Measurements from ENCODE around the gene SCGB1A1. TPM values are rescaled to one million over a fixed set of nuclear protein-coding genes. Genes with fewer than 3 reads are reported as not detected.

Gene SCGB1A1
- total RNA-seq, 1 experiment from 2014 or later: not detected

- intact Hi-C loops (cut with micrococcal nuclease; ENCODE audit: unreplicated experiment): no loop called here
- POLR2A ChIA-PET: no interaction called here
These were observed 1.1 kb downstream of the SCGB1A1 start for GRCh38 chr11:62419943-62420342.

GRCh38 chr11:62420882-62421281 lies 2.0 kb downstream of the SCGB1A1 start:
- no peak for TF ChIP-seq CTCF (IDR thresholded peaks at IDR 0.05; ENCODE audit: insufficient read depth in 1 of 2, low read depth in 1 of 2, low read length in 1 of 2, severe bottlenecking in 1 of 2, unreplicated experiment in 1 of 2)
- H3K4me3 ChIP-seq (ENCODE audit: low read depth, low read length): no peak overlapping the region

More at GRCh38 chr11:62419943-62420342, 1.1 kb downstream of the SCGB1A1 start:
- H3K36me3 Mint-ChIP-seq (ENCODE audit: insufficient read depth, unreplicated experiment): peaks cover 11% of the 10 kb centered on the region
- H3K9me3 ChIP-seq: no peaks in the 10 kb centered on the region
- no peak overlapping the region for H3K4me3 Mint-ChIP-seq (ENCODE audit: unreplicated experiment)
- H3K27ac Mint-ChIP-seq (ENCODE audit: unreplicated experiment): no peak overlapping the region
- H3K27me3 ChIP-seq (replicated peaks; ENCODE audit: control insufficient read depth, insufficient read depth, low read length): no peaks in the 10 kb centered on the region
- peaks cover 29% of the 10 kb centered on the region for H3K4me1 ChIP-seq
- BruUV-seq (replicated peaks): no TSS peak
- no peak overlapping the region for H3K4me3 ChIP-seq (ENCODE audit: low read depth, low read length)
- TF ChIP-seq CTCF (IDR thresholded peaks at IDR 0.05; ENCODE audit: insufficient read depth in 1 of 2, low read depth in 1 of 2, low read length in 1 of 2, severe bottlenecking in 1 of 2, unreplicated experiment in 1 of 2): no peak
- CTCF ChIA-PET: no interaction called here
- no peak for DNase-seq
- no peaks in the 10 kb centered on the region for H3K27me3 Mint-ChIP-seq (ENCODE audit: insufficient read depth, unreplicated experiment)
- H3K9me3 Mint-ChIP-seq (ENCODE audit: unreplicated experiment): peaks cover 8% of the 10 kb centered on the region
- H3K4me1 Mint-ChIP-seq (ENCODE audit: low read depth, unreplicated experiment): peaks cover 33% of the 10 kb centered on the region
- H3K36me3 ChIP-seq (ENCODE audit: control insufficient read depth, insufficient read depth, low read length): no peaks in the 10 kb centered on the region

GRCh38 chr11:62421996-62422395 lies 3.2 kb downstream of the SCGB1A1 start:
- CTCF ChIA-PET: interaction anchor here (0.7 to 3.4 kb wide), 5 partner anchors 28 to 139 kb away, joined by 3 to 32 read pairs (median 4); no protein-coding TSS in a partner anchor
- no peaks in the 10 kb centered on the region for H3K27me3 Mint-ChIP-seq (ENCODE audit: insufficient read depth, unreplicated experiment)
- no TSS peak for BruUV-seq (replicated peaks)
- peaks cover 38% of the 10 kb centered on the region for H3K4me1 Mint-ChIP-seq (ENCODE audit: low read depth, unreplicated experiment)
- TF ChIP-seq CTCF (IDR thresholded peaks at IDR 0.05; ENCODE audit: insufficient read depth in 1 of 2, low read depth in 1 of 2, low read length in 1 of 2, severe bottlenecking in 1 of 2, unreplicated experiment in 1 of 2): no peak
- H3K36me3 Mint-ChIP-seq (ENCODE audit: insufficient read depth, unreplicated experiment): peaks cover 21% of the 10 kb centered on the region
- intact Hi-C loops (cut with micrococcal nuclease; ENCODE audit: unreplicated experiment): no loop called here
- no peak overlapping the region for H3K4me3 Mint-ChIP-seq (ENCODE audit: unreplicated experiment)
- Histone ChIP-seq H3K9me3 (no peaks in the 10 kb centered on the region), H3K4me1 (peaks cover 36% of the 10 kb centered on the region), H3K4me3 (ENCODE audit: low read depth, low read length) (no peak overlapping the region), H3K27me3 (replicated peaks; ENCODE audit: control insufficient read depth, insufficient read depth, low read length) (no peaks in the 10 kb centered on the region), H3K36me3 (ENCODE audit: control insufficient read depth, insufficient read depth, low read length) (no peaks in the 10 kb centered on the region)
- H3K9me3 Mint-ChIP-seq (ENCODE audit: unreplicated experiment): peaks cover 8% of the 10 kb centered on the region
- peak overlapping the region; percentile 49 for H3K27ac Mint-ChIP-seq (ENCODE audit: unreplicated experiment)
- POLR2A ChIA-PET: no interaction called here
- DNase-seq: no peak

More at GRCh38 chr11:62420882-62421281, 2.0 kb downstream of the SCGB1A1 start:
- no peak overlapping the region for H3K27ac Mint-ChIP-seq (ENCODE audit: unreplicated experiment)
- H3K36me3 Mint-ChIP-seq (ENCODE audit: insufficient read depth, unreplicated experiment): peaks cover 12% of the 10 kb centered on the region
- H3K9me3 Mint-ChIP-seq (ENCODE audit: unreplicated experiment): peaks cover 8% of the 10 kb centered on the region
- DNase-seq: no peak
- no peak overlapping the region for H3K4me3 Mint-ChIP-seq (ENCODE audit: unreplicated experiment)
- Histone ChIP-seq H3K27me3 (replicated peaks; ENCODE audit: control insufficient read depth, insufficient read depth, low read length) (no peaks in the 10 kb centered on the region), H3K4me1 (peaks cover 33% of the 10 kb centered on the region), H3K9me3 (no peaks in the 10 kb centered on the region), H3K36me3 (ENCODE audit: control insufficient read depth, insufficient read depth, low read length) (no peaks in the 10 kb centered on the region)
- ChIA-PET POLR2A (no interaction called here), CTCF (interaction anchor here (1.2 to 1.3 kb wide), 2 partner anchors 122 to 140 kb away, joined by 3 to 4 read pairs; no protein-coding TSS in a partner anchor)
- intact Hi-C loops (cut with micrococcal nuclease; ENCODE audit: unreplicated experiment): no loop called here
- H3K27me3 Mint-ChIP-seq (ENCODE audit: insufficient read depth, unreplicated experiment): no peaks in the 10 kb centered on the region
- H3K4me1 Mint-ChIP-seq (ENCODE audit: low read depth, unreplicated experiment): peaks cover 34% of the 10 kb centered on the region
- BruUV-seq (replicated peaks): no TSS peak
